A549 treated with dexamethasone at 1 μM for 4 hours (cell line): ENCODE measurements around the gene SKA1. TPM values are rescaled to one million over a fixed set of nuclear protein-coding genes. Genes with fewer than 3 reads are reported as not detected.

Experiments used
- total RNA-seq: library from RNA; stranded (reverse); fragments of 200-300 nt; extraction: Qiagen RNA extraction; gene quantifications from 5 replicates; pipeline ENCODE4 v1.2.3, GENCODE V29; 2022

SKA1 gene, protein sequence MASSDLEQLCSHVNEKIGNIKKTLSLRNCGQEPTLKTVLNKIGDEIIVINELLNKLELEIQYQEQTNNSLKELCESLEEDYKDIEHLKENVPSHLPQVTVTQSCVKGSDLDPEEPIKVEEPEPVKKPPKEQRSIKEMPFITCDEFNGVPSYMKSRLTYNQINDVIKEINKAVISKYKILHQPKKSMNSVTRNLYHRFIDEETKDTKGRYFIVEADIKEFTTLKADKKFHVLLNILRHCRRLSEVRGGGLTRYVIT
- total RNA-seq: 12.4 to 15.3 TPM (median 13.4 TPM) in 5 replicates

DNA sequence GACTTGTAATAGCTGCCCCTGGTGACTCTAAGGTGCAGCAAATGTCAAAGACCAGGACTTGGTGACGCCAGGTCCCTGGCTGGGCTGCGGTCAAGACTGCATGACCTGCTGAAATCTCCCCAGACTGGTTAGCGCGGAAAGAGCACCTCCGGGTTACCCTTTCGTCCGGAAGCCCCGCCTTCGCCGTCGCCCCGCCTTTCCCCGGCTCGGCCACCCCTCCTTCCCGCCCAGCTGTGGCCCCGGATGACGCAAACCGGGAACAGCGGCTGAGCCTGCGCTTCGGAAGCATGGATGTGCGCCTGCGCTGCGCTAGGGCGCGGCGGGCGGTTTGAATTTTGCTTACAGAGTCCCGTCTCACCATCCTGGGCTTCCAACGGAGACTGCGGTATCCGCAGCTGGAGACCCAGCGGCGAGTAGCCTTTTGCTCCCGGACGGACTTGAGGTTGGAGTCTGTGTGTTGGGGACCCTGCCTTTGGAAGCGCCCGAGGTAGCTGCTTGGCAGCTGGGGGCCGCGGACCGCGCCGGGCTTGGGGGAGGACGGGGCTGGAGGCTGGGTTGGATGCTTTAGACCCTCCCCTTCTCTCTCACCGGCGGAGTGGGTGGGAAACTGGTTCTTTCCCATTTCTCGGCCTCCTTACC lies at the start of gene SKA1:
SKA1 (plus strand) TSS at position 294 of the 639 bp plus-strand sequence. CDS start 785 bp downstream, outside the sequence.

Other genes with a start within 250 kb of the SKA1 start
- 6.9 to 8.7 TPM (median 7.3 TPM) in 5 replicates for gene MYO5B, start 179.9 kb upstream of the SKA1 start, total RNA-seq
- gene CFAP53, start 108.6 kb upstream of the SKA1 start, total RNA-seq: 0.22 to 0.33 TPM (median 0.27 TPM) in 5 replicates
- gene MBD1, start 93.5 kb upstream of the SKA1 start, total RNA-seq: 24.7 to 35.9 TPM (median 33.3 TPM) in 5 replicates
- 33.0 to 46.6 TPM (median 44.4 TPM) in 5 replicates for gene CXXC1, start 87.4 kb upstream of the SKA1 start, total RNA-seq
- 0.15 to 0.31 TPM (median 0.21 TPM) in 5 replicates for gene MAPK4, start 185.0 kb downstream of the SKA1 start, total RNA-seq